Stimulated activated CD4-positive, alpha-beta T cell treated with anti-CD3 and anti-CD28 coated beads, TNF-alpha, amount 100 ng/mL, for 48 hours (primary cell): ENCODE measurements around the gene KNTC1.
A peak's percentile ranks its signal among the peaks of the same experiment; 100 is the strongest.
"Not testable (repeated sequence)": the region's sequence is repeated elsewhere in the genome, so short reads cannot be mapped to it uniquely, and the experiment has no call there.

Source experiments
- DNase-seq, 3 donors: peaks; one replicate each; pipeline ENCODE4 v3.0.0-alpha.2; 2020; ENCODE audit warnings: low read depth in 3 of 3

The KNTC1 gene

DNA sequence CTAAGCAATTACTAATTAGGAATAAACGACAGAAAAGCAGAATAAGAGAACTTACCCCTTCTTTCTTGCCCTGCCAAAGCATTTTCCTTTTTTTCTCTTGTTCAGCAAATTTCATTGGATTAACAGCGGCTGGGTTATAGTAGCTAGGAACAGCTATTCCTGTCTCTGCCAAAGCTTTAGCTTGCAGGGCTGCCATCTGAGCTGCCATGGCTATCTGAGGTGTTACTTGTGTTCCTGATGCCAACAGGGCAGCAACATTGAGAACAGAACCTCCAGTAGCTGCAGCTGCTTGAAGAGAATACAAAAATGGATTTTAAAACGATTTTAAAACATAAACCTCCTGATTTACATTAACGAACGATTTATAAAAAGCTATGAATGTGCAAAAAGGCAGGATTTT, 18.9 kb upstream of the KNTC1 start:
- no peak for DNase-seq

DNA sequence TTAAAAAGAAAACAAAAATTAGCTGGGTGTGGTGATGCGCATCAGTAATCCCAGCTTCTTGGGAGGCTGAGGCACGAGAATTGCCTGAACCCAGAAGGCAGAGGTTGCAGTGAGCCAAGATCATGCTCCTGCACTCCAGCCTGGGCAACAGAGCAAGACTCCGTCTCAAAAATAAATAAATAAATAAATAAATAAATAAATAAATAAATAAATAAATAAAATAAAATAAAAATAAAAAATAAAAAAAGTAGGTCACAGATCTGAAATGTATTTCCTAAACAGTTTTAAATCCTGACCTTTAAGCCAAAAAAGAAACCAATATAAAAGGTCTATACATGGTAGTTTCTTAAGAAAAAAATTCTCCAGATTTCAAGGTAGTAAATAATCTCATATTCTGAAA, 14.0 kb upstream of the KNTC1 start:
- DNase-seq = not testable (repeated sequence)

DNA sequence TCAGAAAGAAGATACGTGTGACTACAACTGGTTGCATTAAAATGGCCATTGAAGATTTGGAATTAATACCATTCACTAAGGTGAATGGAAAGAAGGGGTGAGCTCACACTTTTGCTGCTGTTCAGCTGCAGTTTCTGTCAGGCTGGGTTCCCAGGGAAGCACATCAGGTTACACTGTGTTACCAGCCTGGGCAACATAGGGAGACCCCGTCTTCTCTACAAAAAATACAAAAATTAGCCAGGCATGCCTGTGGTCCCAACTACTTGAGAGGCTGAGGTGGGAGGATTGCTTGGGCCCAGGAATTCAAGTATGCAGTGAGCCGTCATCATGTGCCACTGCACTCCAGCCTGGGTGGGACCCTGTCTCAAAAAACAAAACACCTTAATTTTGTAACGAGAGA, 13.4 kb upstream of the KNTC1 start:
- DNase-seq = no peak

DNA sequence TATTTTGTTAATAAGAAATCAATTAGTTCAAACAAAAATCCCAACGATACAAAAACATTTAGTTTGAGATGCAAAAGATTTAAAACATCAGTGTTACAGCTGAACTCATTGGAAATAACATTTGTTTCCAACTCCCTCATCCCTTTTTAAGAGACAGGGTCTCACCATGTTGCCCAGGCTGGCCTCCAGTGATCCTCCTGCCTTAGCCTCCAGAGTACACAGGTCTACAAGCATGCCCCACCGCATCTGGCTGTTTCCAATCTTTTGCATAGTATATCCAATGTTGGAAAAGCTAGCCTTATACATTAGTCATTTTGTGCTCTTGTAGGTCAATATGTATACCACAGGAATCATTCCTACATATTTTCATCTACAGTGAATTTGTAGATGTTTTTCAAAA, 11.8 kb upstream of the KNTC1 start:
- no peak for DNase-seq

- DNase-seq = no peak
Observed at GRCh38 chr12:122516544-122517361, 10.3 kb upstream of the KNTC1 start.

DNA sequence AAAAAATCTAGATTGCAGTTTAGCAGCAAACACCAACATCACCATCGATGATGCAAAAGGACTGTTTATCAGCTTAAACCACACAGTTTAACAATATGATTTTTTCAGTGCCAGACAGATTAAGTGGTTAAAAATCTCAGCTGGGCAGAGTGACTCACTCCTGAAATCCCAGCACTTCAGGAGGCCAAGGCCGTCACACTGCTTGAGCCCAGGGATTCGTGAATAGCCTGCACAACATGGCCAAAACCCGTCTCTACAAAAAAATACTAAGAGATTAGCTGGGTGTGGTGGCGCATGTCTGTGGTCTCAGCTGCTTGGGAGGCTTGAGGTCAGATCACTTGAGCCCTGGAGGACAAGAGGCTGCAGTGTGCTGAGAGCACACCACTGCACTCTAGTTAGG, 9.2 kb upstream of the KNTC1 start:
- DNase-seq = no peak

GRCh38 chr12:122518908-122519307, 8.1 kb upstream of the KNTC1 start:
- no peak for DNase-seq

GRCh38 chr12:122519418-122519817, 7.6 kb upstream of the KNTC1 start:
- no peak for DNase-seq

GRCh38 chr12:122520676-122521075, 6.4 kb upstream of the KNTC1 start:
- DNase-seq = no peak

DNA sequence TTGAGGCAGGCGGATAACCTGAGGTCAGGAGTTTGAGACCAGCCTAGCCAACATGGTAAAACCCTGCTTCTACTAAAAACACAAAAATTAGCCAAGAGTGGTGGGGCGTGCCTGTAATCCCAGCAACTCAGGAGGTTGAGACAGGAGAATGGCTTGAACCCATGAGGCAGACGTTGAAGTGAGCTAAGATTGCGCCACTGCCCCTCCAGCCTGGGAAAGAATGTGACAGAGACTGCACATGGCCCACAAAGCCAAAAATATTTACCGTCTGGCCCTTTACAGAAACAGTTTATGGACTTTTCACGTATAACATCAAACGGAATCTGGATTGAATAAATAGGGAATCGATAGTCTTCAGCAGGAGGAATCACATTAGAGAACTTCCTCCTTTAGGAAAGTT, 3.8 kb upstream of the KNTC1 start:
- DNase-seq = no peak

- no peak for DNase-seq
Observed at GRCh38 chr12:122523846-122524718, 3.0 kb upstream of the KNTC1 start.

DNA sequence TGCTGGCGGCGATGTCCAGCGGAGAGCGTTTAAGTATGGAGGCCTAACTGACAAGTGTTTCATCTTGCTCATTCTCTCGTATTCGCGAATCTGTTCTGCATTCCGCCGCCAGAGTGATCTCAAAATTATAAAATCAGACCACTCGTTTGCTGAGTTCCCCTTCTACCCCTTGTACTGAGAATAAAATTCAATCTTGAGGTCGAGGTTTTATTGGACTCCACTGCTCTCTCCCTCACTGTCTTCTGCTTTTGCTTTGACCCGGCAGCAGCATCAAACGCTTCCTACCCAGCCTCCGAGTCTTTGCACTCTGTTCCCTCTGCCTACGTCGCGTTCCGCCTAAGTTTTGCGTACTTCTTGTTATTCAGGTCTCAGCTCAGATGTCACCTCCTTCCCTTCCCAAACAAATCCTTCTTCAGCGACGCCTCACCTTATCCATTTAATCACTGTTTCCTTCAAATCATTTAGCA, 462 bp downstream of the KNTC1 start:
- DNase-seq = peak in 2 of 3 donors; percentile 14 to 15

DNA sequence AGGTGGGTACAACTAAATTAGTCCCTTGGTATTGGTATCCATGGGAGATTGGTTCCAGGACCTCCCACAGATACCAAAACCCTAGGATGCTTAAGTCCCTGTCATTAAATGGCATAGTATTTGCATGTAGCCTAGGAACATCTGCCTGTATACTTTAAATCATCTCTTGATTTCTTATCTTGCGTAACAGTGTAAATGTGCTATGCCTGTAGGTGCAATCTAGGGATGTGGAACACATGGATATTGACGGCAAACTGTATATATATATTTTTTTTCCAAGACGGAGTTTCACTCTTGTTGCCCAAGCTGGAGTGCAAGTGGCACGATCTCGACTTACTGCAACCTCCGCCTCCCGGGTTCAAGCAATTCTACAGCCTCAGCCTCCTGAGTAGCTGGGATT, 1.5 kb downstream of the KNTC1 start:
- DNase-seq = no peak

- no peak for DNase-seq
Observed at GRCh38 chr12:122528992-122529391, 1.9 kb downstream of the KNTC1 start.

GRCh38 chr12:122533856-122534255, 6.8 kb downstream of the KNTC1 start:
- DNase-seq = no peak

- no peak for DNase-seq
Observed at GRCh38 chr12:122537021-122537420, 10.0 kb downstream of the KNTC1 start.

- DNase-seq = no peak
Observed at GRCh38 chr12:122538496-122538895, 11.4 kb downstream of the KNTC1 start.

DNA sequence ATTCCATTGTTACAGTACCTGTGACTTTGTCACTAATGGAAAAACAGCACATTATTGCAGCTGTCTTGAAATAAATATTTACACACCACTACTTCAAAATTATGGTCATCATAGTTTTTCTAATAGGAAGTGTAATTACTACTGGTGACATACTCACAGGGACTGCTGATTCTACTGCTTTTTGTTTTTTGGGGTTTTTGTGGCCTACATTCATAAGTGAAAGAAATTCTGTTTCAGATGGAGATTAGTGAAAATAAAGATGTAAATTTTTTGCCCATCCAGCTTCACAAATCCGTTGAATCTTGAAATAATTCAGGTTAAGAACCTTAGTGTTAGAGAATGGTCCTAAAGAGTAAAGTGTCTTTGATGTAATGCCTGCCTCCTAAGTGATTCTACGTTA, 17.5 kb downstream of the KNTC1 start:
- DNase-seq = no peak

- DNase-seq = no peak
Observed at GRCh38 chr12:122545855-122546254, 18.8 kb downstream of the KNTC1 start.

- DNase-seq = no peak
Observed at GRCh38 chr12:122547330-122547729, 20.3 kb downstream of the KNTC1 start.

DNA sequence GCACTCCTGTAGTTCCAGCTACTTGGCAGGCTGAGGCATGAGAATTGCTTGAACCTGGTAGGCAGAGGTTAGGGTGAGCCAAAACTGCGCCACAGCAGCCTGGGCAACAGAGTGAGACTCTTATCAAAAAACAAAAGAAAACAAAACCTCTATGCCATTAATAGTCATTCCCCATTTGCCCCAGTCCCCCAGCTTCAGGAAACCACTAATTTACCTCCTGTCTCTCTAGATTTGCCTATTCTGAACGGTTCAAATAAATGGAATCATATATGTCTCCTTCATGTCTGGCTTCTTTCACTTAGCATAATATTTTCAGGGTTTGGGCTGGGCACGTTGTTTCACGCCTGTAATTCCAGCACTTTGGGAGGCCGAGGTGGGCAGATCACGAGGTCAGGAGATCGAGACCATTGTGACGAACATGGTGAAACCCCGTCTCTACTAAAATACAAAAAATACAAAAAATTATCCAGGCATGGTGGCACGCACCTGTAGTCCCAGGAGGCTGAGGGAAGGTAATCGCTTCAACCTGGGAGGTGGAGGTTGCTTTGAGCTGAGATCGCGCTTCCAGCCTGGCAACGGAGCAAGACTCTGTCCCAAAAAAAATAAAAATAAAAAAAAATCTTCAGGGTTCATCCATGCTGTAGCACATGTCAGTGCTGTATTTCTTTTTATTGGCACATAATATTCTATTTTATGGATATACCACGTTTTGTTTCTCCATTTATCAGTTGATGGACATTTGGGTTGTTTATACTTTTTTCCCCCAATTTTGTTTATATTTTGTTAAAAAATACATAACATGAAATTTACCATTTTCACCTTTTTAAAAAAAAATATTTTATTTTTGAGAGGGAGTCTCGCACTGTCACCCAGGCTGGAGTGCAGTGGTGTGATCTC, 31.9 kb downstream of the KNTC1 start:
- DNase-seq = no peak

DNA sequence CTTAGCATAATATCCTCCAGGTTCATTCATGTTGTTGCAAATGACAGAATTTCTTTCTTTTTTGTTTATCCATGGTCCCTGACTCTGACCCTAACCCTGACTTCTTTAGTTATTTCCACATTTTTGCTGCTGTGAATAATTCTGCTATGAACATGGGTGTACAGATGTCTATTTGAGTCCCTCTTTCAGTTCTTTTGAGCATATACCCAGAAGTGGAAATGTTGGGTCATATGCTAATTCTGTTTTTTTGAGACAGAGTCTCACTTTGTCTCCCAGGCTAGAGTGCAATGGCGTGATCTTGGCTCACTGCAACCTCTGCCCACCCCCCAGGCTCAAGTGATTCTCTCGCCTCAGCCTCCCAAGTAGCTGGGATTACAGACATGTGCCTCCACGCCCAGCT, 33.1 kb downstream of the KNTC1 start:
- DNase-seq = no peak
